Activated CD8-positive, alpha-beta T cell treated with anti-CD3 and anti-CD28 coated beads, Interleukin-2, amount 10 ng/mL, durations not matched to agents 7 days and 5 days (primary cell): Measurements from ENCODE around the gene CCDC12. TPM values are rescaled to one million over a fixed set of nuclear protein-coding genes. Genes with fewer than 3 reads are reported as not detected.

ENCODE experiments used
- ATAC-seq: fragments of 150-1000 bp; cut with Tn5 transposase; one replicate; pipeline ENCODE4 v1.10.0; 2021; ENCODE audit warnings: moderate library complexity
- CTCF ChIA-PET: fragments of 350-600 bp; sonication (Branson Sonifier 250); formaldehyde crosslinking; loops from one replicate; lab custom pipeline; 2021; ENCODE audit warnings: antibody characterized with exemption; lab: Charles Lee
- POLR2A ChIA-PET: fragments of 350-600 bp; sonication (Branson Sonifier 250); formaldehyde crosslinking; loops from one replicate; lab custom pipeline; 2021; ENCODE audit warnings: antibody characterized with exemption; lab: Charles Lee
- DNase-seq: peaks from one replicate; pipeline ENCODE4 v3.0.0-alpha.2; 2020
- H3K27ac Mint-ChIP-seq: one replicate; pipeline ENCODE4 v1.8.0; 2021; ENCODE audit warnings: mild to moderate bottlenecking, mixed read lengths
- H3K27me3 Mint-ChIP-seq: one replicate; pipeline ENCODE4 v1.8.0; 2021; ENCODE audit warnings: low read depth, mixed read lengths
- H3K36me3 Mint-ChIP-seq: one replicate; pipeline ENCODE4 v1.8.0; 2021; ENCODE audit warnings: low read depth, mixed read lengths
- H3K4me1 Mint-ChIP-seq: one replicate; pipeline ENCODE4 v1.8.0; 2021; ENCODE audit warnings: low read depth, mixed read lengths
- H3K4me3 Mint-ChIP-seq: one replicate; pipeline ENCODE4 v1.8.0; 2021; ENCODE audit warnings: mild to moderate bottlenecking, mixed read lengths
- H3K9me3 Mint-ChIP-seq: one replicate; pipeline ENCODE4 v1.8.0; 2022; ENCODE audit warnings: mixed read lengths; ENCODE audit not compliant: insufficient read depth
- total RNA-seq, 2 experiments: library from RNA; stranded (reverse); gene quantifications; one replicate each; pipeline ENCODE4 v1.2.3, GENCODE V29; 2021

Gene CCDC12
- total RNA-seq, 2 experiments from 2014 or later: 59.4 to 62.2 TPM

GRCh38 chr3:46993292-46993691 lies 16.7 kb upstream of the CCDC12 start:
- DNase-seq (no peak), ATAC-seq (no peak)
- H3K9me3 Mint-ChIP-seq: no peaks in the 10 kb centered on the region
- H3K36me3 Mint-ChIP-seq: peaks cover 54% of the 10 kb centered on the region
- ChIA-PET CTCF (no interaction called here), POLR2A (interaction anchor here (0.6 to 1.3 kb wide), 2 partner anchors 41 to 69 kb away, joined by 3 read pairs; no protein-coding TSS in a partner anchor)
- H3K27me3 Mint-ChIP-seq: no peaks in the 10 kb centered on the region
- H3K27ac Mint-ChIP-seq: peak overlapping the region; percentile 37
- H3K4me1 Mint-ChIP-seq: peaks cover 50% of the 10 kb centered on the region
- no peak overlapping the region for H3K4me3 Mint-ChIP-seq

- no peaks in the 10 kb centered on the region for H3K9me3 Mint-ChIP-seq
- peaks cover 50% of the 10 kb centered on the region for H3K4me1 Mint-ChIP-seq
- no peaks in the 10 kb centered on the region for H3K27me3 Mint-ChIP-seq
- ATAC-seq: no peak
- no peak overlapping the region for H3K4me3 Mint-ChIP-seq
- no peak overlapping the region for H3K27ac Mint-ChIP-seq
- H3K36me3 Mint-ChIP-seq: peaks cover 48% of the 10 kb centered on the region
- DNase-seq: no peak
- CTCF ChIA-PET: no interaction called here
- POLR2A ChIA-PET: interaction anchor here (1.3 kb wide), 1 partner anchor 15 kb away, joined by 4 read pairs; no protein-coding TSS in a partner anchor
These were observed 15.7 kb upstream of the CCDC12 start for GRCh38 chr3:46992231-46992630.

- ChIA-PET POLR2A (interaction anchor here (1.3 to 2.3 kb wide), 2 partner anchors 13 to 15 kb away, joined by 4 to 11 read pairs; partner anchors contain the start of gene NBEAL2), CTCF (no interaction called here)
- Mint-ChIP-seq H3K9me3 (no peaks in the 10 kb centered on the region), H3K4me1 (peaks cover 50% of the 10 kb centered on the region), H3K4me3 (no peak overlapping the region), H3K27me3 (no peaks in the 10 kb centered on the region), H3K27ac (no peak overlapping the region), H3K36me3 (peaks cover 42% of the 10 kb centered on the region)
- DNase-seq (no peak), ATAC-seq (no peak)
These were observed 15.0 kb upstream of the CCDC12 start for GRCh38 chr3:46991406-46992165.

GRCh38 chr3:46990573-46991374 lies 14.2 kb upstream of the CCDC12 start:
- ChIA-PET CTCF (no interaction called here), POLR2A (interaction anchor here (1.3 to 2.3 kb wide), 2 partner anchors 12 to 16 kb away, joined by 4 to 11 read pairs; partner anchors contain the start of gene NBEAL2)
- H3K4me1 Mint-ChIP-seq: peaks cover 52% of the 10 kb centered on the region
- no peaks in the 10 kb centered on the region for H3K27me3 Mint-ChIP-seq
- H3K36me3 Mint-ChIP-seq: peaks cover 50% of the 10 kb centered on the region
- H3K4me3 Mint-ChIP-seq: no peak overlapping the region
- peak overlapping the region; percentile 70 for H3K27ac Mint-ChIP-seq
- ATAC-seq (no peak), DNase-seq (no peak)
- H3K9me3 Mint-ChIP-seq: no peaks in the 10 kb centered on the region

GRCh38 chr3:46989146-46989810 lies 12.7 kb upstream of the CCDC12 start:
- H3K36me3 Mint-ChIP-seq: peaks cover 54% of the 10 kb centered on the region
- ATAC-seq (no peak), DNase-seq (no peak)
- ChIA-PET POLR2A (interaction anchor here (2.3 kb wide), 1 partner anchor 10 kb away, joined by 11 read pairs; the partner anchor contains the start of gene NBEAL2), CTCF (no interaction called here)
- no peaks in the 10 kb centered on the region for H3K9me3 Mint-ChIP-seq
- H3K4me1 Mint-ChIP-seq: peaks cover 63% of the 10 kb centered on the region
- no peaks in the 10 kb centered on the region for H3K27me3 Mint-ChIP-seq
- H3K27ac Mint-ChIP-seq: peak overlapping the region; percentile 93
- H3K4me3 Mint-ChIP-seq: peak overlapping the region; percentile 80

GRCh38 chr3:46988616-46989015 lies 12.1 kb upstream of the CCDC12 start:
- Mint-ChIP-seq H3K27ac (peak overlapping the region; percentile 93), H3K27me3 (no peaks in the 10 kb centered on the region), H3K4me3 (peak overlapping the region; percentile 80), H3K36me3 (peaks cover 54% of the 10 kb centered on the region), H3K4me1 (peaks cover 66% of the 10 kb centered on the region), H3K9me3 (no peaks in the 10 kb centered on the region)
- DNase-seq (no peak), ATAC-seq (no peak)
- ChIA-PET CTCF (no interaction called here), POLR2A (interaction anchor here (2.5 kb wide), 1 partner anchor 10 kb away, joined by 22 read pairs; the partner anchor contains the start of genes CCDC12 and NBEAL2)

GRCh38 chr3:46987743-46988401 lies 11.3 kb upstream of the CCDC12 start:
- Mint-ChIP-seq H3K4me3 (peak overlapping the region; percentile 80), H3K27me3 (no peaks in the 10 kb centered on the region), H3K27ac (peak overlapping the region; percentile 93), H3K36me3 (peaks cover 54% of the 10 kb centered on the region), H3K9me3 (no peaks in the 10 kb centered on the region), H3K4me1 (peaks cover 69% of the 10 kb centered on the region)
- ChIA-PET POLR2A (interaction anchor here (0.6 to 2.5 kb wide), 8 partner anchors 10 to 433 kb away, joined by 3 to 22 read pairs (median 3); partner anchors contain the start of genes CCDC12 and NBEAL2), CTCF (interaction anchor here (1.1 to 2.3 kb wide), 3 partner anchors 10 to 65 kb away, joined by 3 to 10 read pairs (median 4); no protein-coding TSS in a partner anchor)
- DNase-seq (peak; percentile 96), ATAC-seq (peak; percentile 97)

- H3K4me3 Mint-ChIP-seq: peak overlapping the region; percentile 80
- ATAC-seq (peak; percentile 28), DNase-seq (no peak)
- H3K36me3 Mint-ChIP-seq: peaks cover 56% of the 10 kb centered on the region
- H3K27ac Mint-ChIP-seq: peak overlapping the region; percentile 93
- POLR2A ChIA-PET: interaction anchor here (0.6 to 2.5 kb wide), 8 partner anchors 9 to 434 kb away, joined by 3 to 22 read pairs (median 3); partner anchors contain the start of genes CCDC12 and NBEAL2
- no peaks in the 10 kb centered on the region for H3K9me3 Mint-ChIP-seq
- no peaks in the 10 kb centered on the region for H3K27me3 Mint-ChIP-seq
- H3K4me1 Mint-ChIP-seq: peaks cover 74% of the 10 kb centered on the region
- CTCF ChIA-PET: interaction anchor here (1.1 to 2.3 kb wide), 3 partner anchors 11 to 64 kb away, joined by 3 to 10 read pairs (median 4); no protein-coding TSS in a partner anchor
These were observed 10.8 kb upstream of the CCDC12 start for GRCh38 chr3:46987319-46987742.

GRCh38 chr3:46986782-46987310 lies 10.3 kb upstream of the CCDC12 start:
- ATAC-seq (no peak), DNase-seq (no peak)
- POLR2A ChIA-PET: interaction anchor here (0.6 to 2.5 kb wide), 7 partner anchors 9 to 434 kb away, joined by 3 to 22 read pairs (median 3); partner anchors contain the start of genes CCDC12 and NBEAL2
- Mint-ChIP-seq H3K9me3 (no peaks in the 10 kb centered on the region), H3K27me3 (no peaks in the 10 kb centered on the region), H3K36me3 (peaks cover 54% of the 10 kb centered on the region), H3K27ac (peak overlapping the region; percentile 93), H3K4me1 (peaks cover 77% of the 10 kb centered on the region), H3K4me3 (peak overlapping the region; percentile 80)
- CTCF ChIA-PET: interaction anchor here (1.1 to 2.3 kb wide), 3 partner anchors 11 to 64 kb away, joined by 3 to 10 read pairs (median 4); no protein-coding TSS in a partner anchor

- no peak for DNase-seq
- ChIA-PET CTCF (interaction anchor here (0.9 to 2.3 kb wide), 2 partner anchors 12 to 20 kb away, joined by 3 to 10 read pairs; no protein-coding TSS in a partner anchor), POLR2A (interaction anchor here (2.5 kb wide), 1 partner anchor 8 kb away, joined by 22 read pairs; the partner anchor contains the start of genes CCDC12 and NBEAL2)
- peak overlapping the region; percentile 80 for H3K4me3 Mint-ChIP-seq
- H3K36me3 Mint-ChIP-seq: peaks cover 53% of the 10 kb centered on the region
- H3K27ac Mint-ChIP-seq: peak overlapping the region; percentile 93
- ATAC-seq: no peak
- no peaks in the 10 kb centered on the region for H3K9me3 Mint-ChIP-seq
- H3K4me1 Mint-ChIP-seq: peaks cover 83% of the 10 kb centered on the region
- H3K27me3 Mint-ChIP-seq: no peaks in the 10 kb centered on the region
These were observed 9.6 kb upstream of the CCDC12 start for GRCh38 chr3:46986055-46986730.
